K562 (cell line): ENCODE results near the gene GLB1L2. TPM values are rescaled to one million over a fixed set of nuclear protein-coding genes. Genes with fewer than 3 reads are reported as not detected.

Experiments used
- ATF7 ChIP-seq: fragments of 450-650 bp; IDR thresholded peaks from 2 replicates; pipeline ENCODE4 v1.7.1; 2014; ENCODE audit warnings: mild to moderate bottlenecking, moderate library complexity
- BACH1 ChIP-seq: fragments of 200-800 bp; sonication (Bioruptor generic); IDR thresholded peaks from 2 replicates; pipeline ENCODE4 v1.6.1; 2016; ENCODE audit warnings: missing genetic modification characterization, missing compliant biosample characterization
- CBFA2T3 ChIP-seq: fragments of 450-650 bp; IDR thresholded peaks from 2 replicates; pipeline ENCODE4 v1.6.1; 2017
- HEY1 ChIP-seq: fragments of 250-450 bp; sonication (Bioruptor Pico); IDR thresholded peaks from 2 replicates; pipeline ENCODE4 v1.5.0; 2020; ENCODE audit warnings: mild to moderate bottlenecking, moderate library complexity, borderline replicate concordance
- HMGXB4 ChIP-seq: sonication (generic); formaldehyde crosslinking; IDR thresholded peaks from 2 replicates; pipeline ENCODE4 v1.8.1; 2023; ENCODE audit warnings: mild to moderate bottlenecking, missing genetic modification reagents
- JUND ChIP-seq, 2 experiments: IDR thresholded peaks; 2 replicates in 1 of 2; 3 replicates in 1 of 2; pipeline ENCODE4 v1.6.1; 2011; ENCODE audit warnings: borderline replicate concordance in 2 of 2, low read depth in 2 of 2, low read length in 2 of 2, improper control_type of control experiment in 1 of 2, missing biosample characterization in 1 of 2, missing genetic modification characterization in 1 of 2, missing genetic modification reagents in 1 of 2
- KLF13 ChIP-seq: fragments of 450-650 bp; IDR thresholded peaks from 2 replicates; pipeline ENCODE4 v1.6.1; 2016; ENCODE audit warnings: missing genetic modification characterization, low read depth, mild to moderate bottlenecking, missing compliant biosample characterization, moderate library complexity, borderline replicate concordance
- KLF16 ChIP-seq: IDR thresholded peaks from 2 replicates; pipeline ENCODE4 v1.6.1; 2016; ENCODE audit warnings: antibody characterized with exemption
- LEF1 ChIP-seq: fragments of 450-650 bp; IDR thresholded peaks from 2 replicates; pipeline ENCODE4 v1.6.1; 2016; ENCODE audit warnings: mild to moderate bottlenecking
- NCOA1 ChIP-seq: fragments of 450-650 bp; IDR thresholded peaks from 2 replicates; pipeline ENCODE4 v1.6.1; 2016; ENCODE audit warnings: low read depth
- NFE2 ChIP-seq: IDR thresholded peaks from 2 replicates; pipeline ENCODE4 v1.6.1; 2014; ENCODE audit warnings: antibody characterized with exemption, low read depth
- OTX1 ChIP-seq: fragments of 450-650 bp; formaldehyde crosslinking; IDR thresholded peaks from 2 replicates; pipeline ENCODE4 v1.4.0; 2022; ENCODE audit warnings: mild to moderate bottlenecking
- RFX5 ChIP-seq: IDR thresholded peaks from 2 replicates; pipeline ENCODE4 v1.6.1; 2011; ENCODE audit warnings: low read depth, mild to moderate bottlenecking, improper control_type of control experiment, low read length
- SMARCA4 ChIP-seq: fragments of 450-650 bp; IDR thresholded peaks from 2 replicates; pipeline ENCODE4 v1.6.1; 2016
- SMARCC2 ChIP-seq: fragments of 450-650 bp; IDR thresholded peaks from 2 replicates; pipeline ENCODE4 v1.6.1; 2017; ENCODE audit warnings: antibody characterized with exemption, moderate library complexity, mild to moderate bottlenecking, low read depth
- TAL1 ChIP-seq: fragments of 450-650 bp; IDR thresholded peaks from 2 replicates; pipeline ENCODE4 v1.6.1; 2016; ENCODE audit warnings: mild to moderate bottlenecking
- TEAD4 ChIP-seq, 2 experiments: sonication (generic) in 1 of 2; formaldehyde crosslinking in 1 of 2; IDR thresholded peaks; 2 replicates each; pipeline versions ENCODE4 v1.6.1 to v1.8.0; 2012 to 2022; ENCODE audit warnings: borderline replicate concordance in 1 of 2, inconsistent platforms in 1 of 2, low read length in 1 of 2, mild to moderate bottlenecking in 1 of 2, missing genetic modification reagents in 1 of 2
- TOE1 ChIP-seq, 2 experiments: fragments of 450-650 bp in 1 of 2; sonication (generic) in 1 of 2; formaldehyde crosslinking in 1 of 2; IDR thresholded peaks; 2 replicates each; pipeline versions ENCODE4 v1.7.1 to v1.8.0; 2016 to 2022; ENCODE audit warnings: borderline replicate concordance in 2 of 2, mild to moderate bottlenecking in 2 of 2, antibody characterized with exemption in 1 of 2, inconsistent platforms in 1 of 2, low read depth in 1 of 2, missing genetic modification reagents in 1 of 2, moderate library complexity in 1 of 2
- USF1 ChIP-seq: sonication (generic); formaldehyde crosslinking; IDR thresholded peaks from 2 replicates; pipeline ENCODE4 v1.9.0; 2022; ENCODE audit warnings: mild to moderate bottlenecking, missing genetic modification reagents
- ZNF316 ChIP-seq: fragments of 450-650 bp; IDR thresholded peaks from 2 replicates; pipeline ENCODE4 v1.6.1; 2016
- ZNF398 ChIP-seq: fragments of 250-450 bp; sonication (Bioruptor Pico); IDR thresholded peaks from 2 replicates; pipeline ENCODE4 v1.8.0; 2021; ENCODE audit warnings: moderate library complexity, mild to moderate bottlenecking, inconsistent platforms
- ZNF766 ChIP-seq: fragments of 200-800 bp; sonication (Bioruptor generic); conservative IDR thresholded peaks from 2 replicates; pipeline ENCODE4 v1.6.1; 2016; ENCODE audit warnings: missing genetic modification characterization, missing compliant biosample characterization
- ZZZ3 ChIP-seq: fragments of 450-650 bp; IDR thresholded peaks from 2 replicates; pipeline ENCODE4 v1.6.1; 2016; ENCODE audit warnings: antibody characterized with exemption, mild to moderate bottlenecking, moderate library complexity
- polyA plus RNA-seq, 8 experiments: library from polyadenylated mRNA; depleted of rRNA in 4 of 8; stranded (reverse) in 5 of 8; unstranded in 3 of 8; fragments of >200 nt; fragmentation: Nextera tagmentation in 2 of 8; fragmentation: Illumina TruSeq in 1 of 8; extraction: Ambion mirVana in 2 of 8; extraction: Trizol in 1 of 8; gene quantifications; 2 replicates each; pipeline versions ENCODE4 v1.2.1 to v1.2.3, GENCODE V29; 2011 to 2014; ENCODE audit warnings: inconsistent platforms in 1 of 8, missing spikeins in 1 of 8
- total RNA-seq, 7 experiments: library from RNA; depleted of rRNA in 6 of 7; stranded (reverse); fragments of >200 nt in 6 of 7; fragmentation: Illumina TruSeq in 2 of 7; extraction: Trizol in 2 of 7; gene quantifications; 2 replicates each; pipeline versions ENCODE4 v1.2.1 to v1.2.3, GENCODE V29; 2011 to 2021; ENCODE audit warnings: low replicate concordance in 1 of 7
- TF ChIP-seq, protein P1 (sequence below), 2 experiments: IDR thresholded peaks; 2 replicates each; pipeline ENCODE4 v1.6.1; 2011; ENCODE audit warnings: borderline replicate concordance in 1 of 2, control low read depth in 1 of 2, low read depth in 1 of 2, low read length in 1 of 2, mild to moderate bottlenecking in 1 of 2, mixed read lengths in 1 of 2, moderate library complexity in 1 of 2; ENCODE audit not compliant: insufficient read depth in 1 of 2, insufficient read length in 1 of 2, poor library complexity in 1 of 2, severe bottlenecking in 1 of 2; ENCODE audit errors: extremely low read depth in 1 of 2

The GLB1L2 gene
- total and polyA plus RNA-seq, 9 of the 15 experiments (the other 6 are each of a cell fraction or from before 2014, with no cell fraction given) = 0.84 to 21.4 (median 13.8) TPM

DNA sequence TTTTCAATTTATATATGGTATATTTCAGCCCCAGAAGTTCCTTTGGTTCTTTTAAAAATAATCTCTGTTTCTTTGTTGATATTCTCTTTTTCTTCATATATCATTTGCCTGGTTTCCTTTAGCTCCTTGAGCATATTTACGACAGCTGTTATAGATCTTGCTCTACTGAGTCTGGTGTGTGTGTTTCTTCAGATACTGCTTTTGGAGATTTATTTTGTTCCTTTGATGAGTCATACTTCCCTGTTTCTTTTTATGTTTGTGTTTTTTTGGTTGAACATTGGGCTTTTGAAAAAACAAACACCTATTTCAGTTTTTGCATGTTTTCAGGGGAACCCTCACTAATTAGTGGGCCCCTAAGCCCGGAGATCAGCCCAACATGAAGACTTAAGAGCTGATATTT lies 23.3 kb downstream of the GLB1L2 start (continued):
- TF ChIP-seq KLF13 (no peak), ATF7 (no peak), BACH1 (tag) (no peak), HEY1 (CRISPR knock-in tag) (no peak), LEF1 (peak; percentile 70; the same call in 1 of the 2 replicates), KLF16 (no peak), SMARCA4 (peak; percentile 88), TAL1 (peak; percentile 48; the same call in 1 of the 2 replicates), ZZZ3 (no peak), OTX1 (CRISPR knock-in tag) (no peak), TOE1 (IDR thresholded peaks at IDR 0.05; ENCODE audit: borderline replicate concordance) (no peak), TOE1 (CRISPR knock-in tag; IDR thresholded peaks at IDR 0.05; ENCODE audit: borderline replicate concordance, low read depth) (no peak), HMGXB4 (CRISPR knock-in tag) (no peak), JUND (IDR thresholded peaks at IDR 0.05; ENCODE audit: borderline replicate concordance, low read depth, low read length) (peak; percentile 86), JUND (tag; IDR thresholded peaks at IDR 0.05; ENCODE audit: borderline replicate concordance, low read depth, low read length) (peak; percentile 85), TEAD4 (IDR thresholded peaks at IDR 0.05; ENCODE audit: low read length) (peak; percentile 34; the same call in 1 of the 2 replicates), TEAD4 (CRISPR knock-in tag; IDR thresholded peaks at IDR 0.05; ENCODE audit: borderline replicate concordance) (no peak), USF1 (CRISPR knock-in tag) (no peak), ZNF398 (CRISPR knock-in tag) (no peak), RFX5 (no peak), ZNF316 (peak; percentile 37; the same call in 1 of the 2 replicates), ZNF766 (CRISPR knock-in tag) (peak; percentile 81), NFE2 (peak; percentile 47; the same call in 1 of the 2 replicates), CBFA2T3 (peak; percentile 72), SMARCC2 (peak; percentile 74; the same call in 1 of the 2 replicates), NCOA1 (no peak)
- TF ChIP-seq, protein P1, sequence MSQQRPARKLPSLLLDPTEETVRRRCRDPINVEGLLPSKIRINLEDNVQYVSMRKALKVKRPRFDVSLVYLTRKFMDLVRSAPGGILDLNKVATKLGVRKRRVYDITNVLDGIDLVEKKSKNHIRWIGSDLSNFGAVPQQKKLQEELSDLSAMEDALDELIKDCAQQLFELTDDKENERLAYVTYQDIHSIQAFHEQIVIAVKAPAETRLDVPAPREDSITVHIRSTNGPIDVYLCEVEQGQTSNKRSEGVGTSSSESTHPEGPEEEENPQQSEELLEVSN (IDR thresholded peaks at IDR 0.05; ENCODE audit: borderline replicate concordance in 1 of 2, extremely low read depth in 1 of 2, insufficient read depth in 1 of 2, insufficient read length in 1 of 2, low read depth in 1 of 2, low read length in 1 of 2, poor library complexity in 1 of 2, severe bottlenecking in 1 of 2) = no peak
